HuH-7 (cell line): ENCODE measurements around the gene LRRC10B.

ENCODE experiments used
- DNase-seq: peaks from one replicate; pipeline ENCODE4 v3.0.0; 2011; ENCODE audit warnings: low spot score

The LRRC10B gene

GRCh38 chr11:61509043-61510029 lies 787 bp downstream of the LRRC10B start:
- DNase-seq, result peak; percentile 99

- DNase-seq, result no peak
Observed at GRCh38 chr11:61510166-61510919, 1.8 kb downstream of the LRRC10B start.

- no peak for DNase-seq
Observed at GRCh38 chr11:61510974-61511373, 2.4 kb downstream of the LRRC10B start.

- no peak for DNase-seq
Observed at GRCh38 chr11:61511383-61511782, 2.8 kb downstream of the LRRC10B start.

GRCh38 chr11:61512435-61512834 lies 3.9 kb downstream of the LRRC10B start:
- DNase-seq, result no peak

GRCh38 chr11:61513143-61513765 lies 4.7 kb downstream of the LRRC10B start:
- DNase-seq, result no peak

- no peak for DNase-seq
Observed at GRCh38 chr11:61514050-61514917, 5.7 kb downstream of the LRRC10B start.

- DNase-seq, result no peak
Observed at GRCh38 chr11:61515686-61516085, 7.1 kb downstream of the LRRC10B start.

GRCh38 chr11:61516191-61516590 lies 7.6 kb downstream of the LRRC10B start:
- DNase-seq, result no peak

GRCh38 chr11:61516675-61517572 lies 8.4 kb downstream of the LRRC10B start:
- DNase-seq, result peak; percentile 98

- no peak for DNase-seq
Observed at GRCh38 chr11:61518032-61518795, 9.7 kb downstream of the LRRC10B start.

GRCh38 chr11:61522881-61523280 lies 14.3 kb downstream of the LRRC10B start:
- DNase-seq, result no peak

- no peak for DNase-seq
Observed at GRCh38 chr11:61524446-61524845, 15.9 kb downstream of the LRRC10B start.

GRCh38 chr11:61524963-61525587 lies 16.5 kb downstream of the LRRC10B start:
- DNase-seq, result no peak

GRCh38 chr11:61526229-61526628 lies 17.7 kb downstream of the LRRC10B start:
- no peak for DNase-seq

- no peak for DNase-seq
Observed at GRCh38 chr11:61526956-61527731, 18.6 kb downstream of the LRRC10B start.

GRCh38 chr11:61528114-61528513 lies 19.6 kb downstream of the LRRC10B start:
- no peak for DNase-seq

- peak; percentile 85 for DNase-seq
Observed at GRCh38 chr11:61529537-61530225, 21.1 kb downstream of the LRRC10B start.
